Neural cell (in vitro differentiated cells): ENCODE measurements around the gene ORC1. TPM values are rescaled to one million over a fixed set of nuclear protein-coding genes. Genes with fewer than 3 reads are reported as not detected.

Experiments
- H2AFZ ChIP-seq: fragments of 200-600, 300-800 bp; sonication (generic), shearing (Covaris generic); 2 replicates; pipeline ENCODE4 v1.6.0; 2014; ENCODE audit warnings: low read depth, mild to moderate bottlenecking, antibody characterized with exemption, low read length, moderate library complexity
- H3F3A ChIP-seq: fragments of 200-600 bp; shearing (Covaris generic); 2 replicates; pipeline ENCODE4 v1.6.1; 2016; ENCODE audit warnings: mild to moderate bottlenecking, moderate library complexity, mixed read lengths, antibody characterized with exemption, low read length; ENCODE audit not compliant: insufficient read depth, poor library complexity, severe bottlenecking
- H3K27ac ChIP-seq: fragments of 200-600, 300-800 bp; sonication (generic), shearing (Covaris generic); 2 replicates; pipeline ENCODE4 v1.5.1; 2014; ENCODE audit warnings: mild to moderate bottlenecking, low read length, moderate library complexity
- H3K27me3 ChIP-seq: fragments of 300-800, 200-600 bp; sonication (generic), shearing (Covaris generic); 2 replicates; pipeline ENCODE4 v1.6.0; 2014; ENCODE audit warnings: mild to moderate bottlenecking, low read depth, low read length, moderate library complexity; ENCODE audit not compliant: insufficient read depth
- H3K36me3 ChIP-seq: fragments of 300-800, 200-600 bp; sonication (generic), shearing (Covaris generic); 2 replicates; pipeline ENCODE4 v1.5.1; 2014; ENCODE audit warnings: mild to moderate bottlenecking, antibody characterized with exemption, low read length, moderate library complexity; ENCODE audit not compliant: insufficient read depth
- H3K4me2 ChIP-seq: fragments of 300-800, 200-600 bp; sonication (generic), shearing (Covaris generic); 2 replicates; pipeline ENCODE4 v1.6.0; 2014; ENCODE audit warnings: mild to moderate bottlenecking, low read length
- H3K4me3 ChIP-seq: fragments of 300-800, 200-600 bp; sonication (generic), shearing (Covaris generic); 2 replicates; pipeline ENCODE4 v1.5.1; 2014; ENCODE audit warnings: mild to moderate bottlenecking, low read length, moderate library complexity
- H3K79me2 ChIP-seq: fragments of 200-600 bp; shearing (Covaris generic); replicated peaks from 2 replicates; pipeline ENCODE4 v1.6.0; 2014; ENCODE audit warnings: mild to moderate bottlenecking, low read length, moderate library complexity; ENCODE audit not compliant: insufficient read depth
- H3K9ac ChIP-seq: fragments of 300-800, 200-600 bp; sonication (generic), shearing (Covaris generic); 2 replicates; pipeline ENCODE4 v1.6.1; 2016; ENCODE audit warnings: mild to moderate bottlenecking, low read length, mixed read lengths
- H3K9me2 ChIP-seq: fragments of 200-600 bp; shearing (Covaris generic); 2 replicates; pipeline ENCODE4 v1.6.1; 2016; ENCODE audit warnings: mild to moderate bottlenecking, low read length, mixed read lengths; ENCODE audit not compliant: insufficient read depth
- H3K9me3 ChIP-seq: fragments of 200-600, 300-800 bp; sonication (generic), shearing (Covaris generic); 2 replicates; pipeline ENCODE4 v1.6.1; 2016; ENCODE audit warnings: mild to moderate bottlenecking, mixed run types, low read length, moderate library complexity, mixed read lengths
- H4K20me1 ChIP-seq: fragments of 200-600 bp; shearing (Covaris generic); 2 replicates; pipeline ENCODE4 v1.6.1; 2016; ENCODE audit warnings: mild to moderate bottlenecking, mixed run types; ENCODE audit not compliant: insufficient read depth
- EP300 ChIP-seq: fragments of 450-650 bp; conservative IDR thresholded peaks from 2 replicates; pipeline ENCODE4 v1.6.1; 2014; ENCODE audit warnings: antibody characterized with exemption, mild to moderate bottlenecking, moderate library complexity; ENCODE audit not compliant: poor library complexity, severe bottlenecking
- EZH2 ChIP-seq: fragments of 200-600, 300-800 bp; shearing (Covaris generic), sonication (generic); IDR thresholded peaks from 2 replicates; pipeline ENCODE4 v1.6.1; 2014; ENCODE audit warnings: antibody characterized with exemption, low read length, borderline replicate concordance, mild to moderate bottlenecking; ENCODE audit not compliant: insufficient read depth, poor library complexity, severe bottlenecking
- MXI1 ChIP-seq: fragments of 450-650 bp; conservative IDR thresholded peaks from 2 replicates; pipeline ENCODE4 v1.6.1; 2014; ENCODE audit warnings: antibody characterized with exemption, mild to moderate bottlenecking; ENCODE audit not compliant: poor library complexity, severe bottlenecking
- POLR2AphosphoS5 ChIP-seq: IDR thresholded peaks from 2 replicates; pipeline ENCODE4 v1.6.1; 2012
- RAD21 ChIP-seq: fragments of 450-650 bp; conservative IDR thresholded peaks from 2 replicates; pipeline ENCODE4 v1.6.1; 2014; ENCODE audit warnings: antibody characterized with exemption, mild to moderate bottlenecking, moderate library complexity
- SMC3 ChIP-seq: fragments of 450-650 bp; conservative IDR thresholded peaks from 2 replicates; pipeline ENCODE4 v1.6.1; 2014; ENCODE audit warnings: antibody characterized with exemption, mild to moderate bottlenecking, moderate library complexity; ENCODE audit not compliant: poor library complexity
- TAF1 ChIP-seq: IDR thresholded peaks from 2 replicates; pipeline ENCODE4 v1.6.1; 2012; ENCODE audit warnings: low read depth
- polyA plus RNA-seq: library from polyadenylated mRNA; depleted of rRNA; stranded (reverse); fragments of >200 nt; gene quantifications from 2 replicates; pipeline ENCODE4 v1.2.3, GENCODE V29; 2014
- TF ChIP-seq, protein P1 (sequence below): fragments of 450-650 bp; IDR thresholded peaks from 2 replicates; pipeline ENCODE4 v1.5.1; 2014; ENCODE audit warnings: antibody characterized with exemption, mild to moderate bottlenecking, moderate library complexity; ENCODE audit not compliant: poor library complexity, severe bottlenecking
- TF ChIP-seq, protein P2 (sequence below): IDR thresholded peaks from 2 replicates; pipeline ENCODE4 v1.6.1; 2012; ENCODE audit warnings: borderline replicate concordance

Gene ORC1
- polyA plus RNA-seq, 1 donor from 2014 or later = 0.64 TPM

DNA sequence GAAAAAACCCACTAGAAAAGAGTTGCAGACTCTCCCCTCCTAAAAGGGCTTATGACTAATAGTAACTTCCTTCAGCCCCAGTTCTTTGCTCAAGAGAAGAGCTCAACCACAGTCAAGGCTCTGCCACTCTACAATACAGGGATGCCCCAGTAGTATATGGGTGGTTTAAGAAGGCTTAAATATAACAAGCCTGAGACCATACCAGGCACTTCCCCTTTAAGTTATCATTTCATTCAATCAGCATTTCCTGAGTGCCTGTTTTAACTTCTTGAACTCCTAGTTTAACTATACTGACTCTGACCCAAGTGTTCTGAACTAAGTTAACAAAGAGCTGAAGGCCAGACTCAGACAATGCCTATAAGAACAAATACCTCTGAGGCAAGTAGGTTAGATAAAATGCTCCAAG, 20.0 kb upstream of the ORC1 start:
- Histone ChIP-seq H3K79me2 (no peaks in the 10 kb centered on the region), H4K20me1 (no peaks in the 10 kb centered on the region), H3K4me3 (no peak overlapping the region), H3K36me3 (peaks cover 16% of the 10 kb centered on the region), H3K27ac (no peak overlapping the region), H3K9me3 (no peaks in the 10 kb centered on the region), H3F3A (no peaks in the 10 kb centered on the region), H3K27me3 (no peaks in the 10 kb centered on the region), H3K4me2 (no peak overlapping the region), H3K9me2 (no peaks in the 10 kb centered on the region), H2AFZ (no peak overlapping the region), H3K9ac (no peak overlapping the region)
- no peak for TF ChIP-seq MXI1
- no peak for TF ChIP-seq TAF1
- TF ChIP-seq, protein P1, sequence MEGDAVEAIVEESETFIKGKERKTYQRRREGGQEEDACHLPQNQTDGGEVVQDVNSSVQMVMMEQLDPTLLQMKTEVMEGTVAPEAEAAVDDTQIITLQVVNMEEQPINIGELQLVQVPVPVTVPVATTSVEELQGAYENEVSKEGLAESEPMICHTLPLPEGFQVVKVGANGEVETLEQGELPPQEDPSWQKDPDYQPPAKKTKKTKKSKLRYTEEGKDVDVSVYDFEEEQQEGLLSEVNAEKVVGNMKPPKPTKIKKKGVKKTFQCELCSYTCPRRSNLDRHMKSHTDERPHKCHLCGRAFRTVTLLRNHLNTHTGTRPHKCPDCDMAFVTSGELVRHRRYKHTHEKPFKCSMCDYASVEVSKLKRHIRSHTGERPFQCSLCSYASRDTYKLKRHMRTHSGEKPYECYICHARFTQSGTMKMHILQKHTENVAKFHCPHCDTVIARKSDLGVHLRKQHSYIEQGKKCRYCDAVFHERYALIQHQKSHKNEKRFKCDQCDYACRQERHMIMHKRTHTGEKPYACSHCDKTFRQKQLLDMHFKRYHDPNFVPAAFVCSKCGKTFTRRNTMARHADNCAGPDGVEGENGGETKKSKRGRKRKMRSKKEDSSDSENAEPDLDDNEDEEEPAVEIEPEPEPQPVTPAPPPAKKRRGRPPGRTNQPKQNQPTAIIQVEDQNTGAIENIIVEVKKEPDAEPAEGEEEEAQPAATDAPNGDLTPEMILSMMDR = no peak
- TF ChIP-seq POLR2AphosphoS5 = no peak
- no peak for TF ChIP-seq EP300
- TF ChIP-seq SMC3 = no peak
- no peak for TF ChIP-seq EZH2
- TF ChIP-seq, protein P2, sequence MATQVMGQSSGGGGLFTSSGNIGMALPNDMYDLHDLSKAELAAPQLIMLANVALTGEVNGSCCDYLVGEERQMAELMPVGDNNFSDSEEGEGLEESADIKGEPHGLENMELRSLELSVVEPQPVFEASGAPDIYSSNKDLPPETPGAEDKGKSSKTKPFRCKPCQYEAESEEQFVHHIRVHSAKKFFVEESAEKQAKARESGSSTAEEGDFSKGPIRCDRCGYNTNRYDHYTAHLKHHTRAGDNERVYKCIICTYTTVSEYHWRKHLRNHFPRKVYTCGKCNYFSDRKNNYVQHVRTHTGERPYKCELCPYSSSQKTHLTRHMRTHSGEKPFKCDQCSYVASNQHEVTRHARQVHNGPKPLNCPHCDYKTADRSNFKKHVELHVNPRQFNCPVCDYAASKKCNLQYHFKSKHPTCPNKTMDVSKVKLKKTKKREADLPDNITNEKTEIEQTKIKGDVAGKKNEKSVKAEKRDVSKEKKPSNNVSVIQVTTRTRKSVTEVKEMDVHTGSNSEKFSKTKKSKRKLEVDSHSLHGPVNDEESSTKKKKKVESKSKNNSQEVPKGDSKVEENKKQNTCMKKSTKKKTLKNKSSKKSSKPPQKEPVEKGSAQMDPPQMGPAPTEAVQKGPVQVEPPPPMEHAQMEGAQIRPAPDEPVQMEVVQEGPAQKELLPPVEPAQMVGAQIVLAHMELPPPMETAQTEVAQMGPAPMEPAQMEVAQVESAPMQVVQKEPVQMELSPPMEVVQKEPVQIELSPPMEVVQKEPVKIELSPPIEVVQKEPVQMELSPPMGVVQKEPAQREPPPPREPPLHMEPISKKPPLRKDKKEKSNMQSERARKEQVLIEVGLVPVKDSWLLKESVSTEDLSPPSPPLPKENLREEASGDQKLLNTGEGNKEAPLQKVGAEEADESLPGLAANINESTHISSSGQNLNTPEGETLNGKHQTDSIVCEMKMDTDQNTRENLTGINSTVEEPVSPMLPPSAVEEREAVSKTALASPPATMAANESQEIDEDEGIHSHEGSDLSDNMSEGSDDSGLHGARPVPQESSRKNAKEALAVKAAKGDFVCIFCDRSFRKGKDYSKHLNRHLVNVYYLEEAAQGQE = no peak
- no peak for TF ChIP-seq RAD21

DNA sequence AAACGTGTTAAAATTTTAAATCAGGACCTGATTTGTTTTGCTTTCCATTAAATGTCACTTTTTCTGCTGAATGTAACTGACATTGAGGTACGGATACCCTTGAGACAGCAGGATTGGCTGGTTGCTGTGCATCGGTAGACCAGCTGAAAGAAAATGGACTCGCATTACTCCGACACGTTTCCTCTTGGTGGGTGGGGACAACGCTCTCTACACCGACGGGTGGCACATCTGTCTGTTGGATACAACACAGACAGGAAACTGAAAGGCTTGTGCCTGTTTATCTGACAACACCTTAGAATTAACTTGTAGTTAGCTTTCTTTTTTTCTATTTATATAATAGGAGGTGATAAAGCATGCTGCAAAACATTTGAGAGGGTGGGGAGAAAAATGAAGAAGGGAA, 19.5 kb upstream of the ORC1 start:
- Histone ChIP-seq H4K20me1 (no peaks in the 10 kb centered on the region), H3K9ac (no peak overlapping the region), H3K27me3 (no peaks in the 10 kb centered on the region), H3K9me3 (no peaks in the 10 kb centered on the region), H3K79me2 (no peaks in the 10 kb centered on the region), H2AFZ (no peak overlapping the region), H3K4me3 (no peak overlapping the region), H3F3A (no peaks in the 10 kb centered on the region), H3K4me2 (no peak overlapping the region), H3K27ac (no peak overlapping the region), H3K9me2 (no peaks in the 10 kb centered on the region), H3K36me3 (peaks cover 16% of the 10 kb centered on the region)
- TF ChIP-seq RAD21 = no peak
- no peak for TF ChIP-seq TAF1
- TF ChIP-seq, protein P1 = no peak
- TF ChIP-seq MXI1 = no peak
- no peak for TF ChIP-seq SMC3
- TF ChIP-seq, protein P2 = no peak
- TF ChIP-seq EZH2 = no peak
- no peak for TF ChIP-seq EP300
- no peak for TF ChIP-seq POLR2AphosphoS5
